Activated naive CD8-positive, alpha-beta T cell treated with anti-CD3 and anti-CD28 coated beads, Interleukin-2, amount 10 ng/mL, durations not matched to agents 7 days and 5 days (primary cell): ENCODE measurements around the gene UTP11. TPM values are rescaled to one million over a fixed set of nuclear protein-coding genes. Genes with fewer than 3 reads are reported as not detected.

ENCODE experiments used
- ATAC-seq: fragments of 150-1000 bp; cut with Tn5 transposase; one replicate; pipeline ENCODE4 v1.10.0; 2021; ENCODE audit warnings: low read depth, moderate library complexity
- POLR2A ChIA-PET: fragments of 350-600 bp; sonication (Branson Sonifier 250); formaldehyde crosslinking; loops from one replicate; lab custom pipeline; 2021; ENCODE audit warnings: antibody characterized with exemption; lab: Charles Lee
- DNase-seq: peaks from one replicate; pipeline ENCODE4 v3.0.0; 2021
- H3K27ac Mint-ChIP-seq: one replicate; pipeline ENCODE4 v1.8.0; 2022; ENCODE audit warnings: mild to moderate bottlenecking, mixed read lengths
- H3K27me3 Mint-ChIP-seq: one replicate; pipeline ENCODE4 v1.8.0; 2022; ENCODE audit warnings: mild to moderate bottlenecking, moderate library complexity, mixed read lengths
- H3K36me3 Mint-ChIP-seq: one replicate; pipeline ENCODE4 v1.8.0; 2021; ENCODE audit warnings: mild to moderate bottlenecking, mixed read lengths
- H3K4me1 Mint-ChIP-seq: one replicate; pipeline ENCODE4 v1.8.0; 2021; ENCODE audit warnings: mixed read lengths
- H3K4me3 Mint-ChIP-seq: one replicate; pipeline ENCODE4 v1.8.0; 2022; ENCODE audit warnings: mild to moderate bottlenecking, moderate library complexity, mixed read lengths
- H3K9me3 Mint-ChIP-seq: one replicate; pipeline ENCODE4 v1.8.0; 2021; ENCODE audit warnings: mixed read lengths
- total RNA-seq, 2 experiments: library from RNA; stranded (reverse); gene quantifications; one replicate each; pipeline ENCODE4 v1.2.3, GENCODE V29; 2021

UTP11 gene
- total RNA-seq, 2 experiments from 2014 or later: 27.5 to 28.8 TPM

- H3K4me1 Mint-ChIP-seq: peaks cover 4% of the 10 kb centered on the region
- no peak for DNase-seq
- H3K4me3 Mint-ChIP-seq: no peak overlapping the region
- no peaks in the 10 kb centered on the region for H3K36me3 Mint-ChIP-seq
- POLR2A ChIA-PET: no interaction called here
- no peak for ATAC-seq
- H3K27me3 Mint-ChIP-seq: peaks cover 38% of the 10 kb centered on the region
- no peaks in the 10 kb centered on the region for H3K9me3 Mint-ChIP-seq
- H3K27ac Mint-ChIP-seq: no peak overlapping the region
Observed at GRCh38 chr1:38051079-38051543, 38.6 kb downstream of the UTP11 start.

DNA sequence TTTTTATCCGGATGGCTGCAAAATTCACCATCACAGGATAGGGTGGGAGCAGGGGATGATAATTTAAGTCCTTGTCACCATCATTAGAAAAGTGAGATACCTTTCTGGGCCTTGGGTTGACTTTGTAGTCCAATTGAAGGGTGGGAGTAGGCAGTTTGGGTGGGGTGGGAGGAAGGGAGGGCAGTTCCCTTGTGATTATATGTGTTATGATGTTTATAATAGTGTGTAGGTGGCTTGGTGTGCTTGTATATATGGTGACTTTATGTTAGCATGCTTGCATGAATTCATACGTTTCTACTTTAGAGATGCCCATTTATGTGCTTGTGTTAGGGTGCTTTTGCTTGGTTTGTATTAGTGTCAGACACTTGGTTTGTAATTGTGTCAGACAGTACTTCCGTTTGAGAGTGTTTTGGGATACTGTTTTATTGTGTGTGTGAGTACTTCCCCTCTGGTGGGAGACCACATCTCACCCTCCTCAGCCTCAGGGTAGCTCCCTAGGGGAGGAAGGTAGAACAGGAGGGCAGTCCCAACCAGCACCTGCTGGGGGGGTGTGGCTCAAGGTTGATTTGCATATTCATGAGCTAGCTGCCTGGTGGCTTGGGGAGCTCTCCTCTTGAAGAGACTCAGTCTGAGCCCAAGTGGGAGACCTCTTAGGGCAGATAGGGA, 40.3 kb downstream of the UTP11 start:
- Mint-ChIP-seq H3K27me3 (peaks cover 35% of the 10 kb centered on the region), H3K9me3 (no peaks in the 10 kb centered on the region), H3K36me3 (no peaks in the 10 kb centered on the region), H3K27ac (no peak overlapping the region), H3K4me3 (no peak overlapping the region), H3K4me1 (peaks cover 4% of the 10 kb centered on the region)
- no peak for ATAC-seq
- POLR2A ChIA-PET: no interaction called here
- DNase-seq: no peak

- POLR2A ChIA-PET: no interaction called here
- no peak overlapping the region for H3K27ac Mint-ChIP-seq
- no peaks in the 10 kb centered on the region for H3K9me3 Mint-ChIP-seq
- no peaks in the 10 kb centered on the region for H3K36me3 Mint-ChIP-seq
- DNase-seq (no peak), ATAC-seq (no peak)
- H3K4me1 Mint-ChIP-seq: peaks cover 4% of the 10 kb centered on the region
- H3K4me3 Mint-ChIP-seq: no peak overlapping the region
- H3K27me3 Mint-ChIP-seq: peaks cover 32% of the 10 kb centered on the region
Observed at GRCh38 chr1:38053416-38054091, 41.0 kb downstream of the UTP11 start.

DNA sequence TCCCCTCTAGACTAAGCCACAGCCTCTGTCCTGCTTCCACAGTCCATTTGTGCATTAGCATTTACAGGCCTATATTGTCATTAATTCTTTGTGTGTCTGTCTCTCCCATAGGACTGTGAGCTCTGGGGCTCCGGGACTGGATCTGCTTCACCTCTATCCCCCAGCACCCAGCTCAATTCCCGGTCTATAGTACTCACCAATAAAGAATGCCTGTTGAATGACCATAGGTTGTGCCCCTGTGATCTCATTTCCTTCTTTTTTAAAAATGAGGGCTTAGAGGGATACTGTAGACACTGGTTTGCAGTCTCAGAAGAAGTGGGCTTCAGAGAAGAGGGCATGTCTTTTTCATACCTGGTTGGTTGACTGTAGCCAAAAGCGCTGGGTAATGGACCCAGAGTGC, 42.9 kb downstream of the UTP11 start:
- POLR2A ChIA-PET: no interaction called here
- DNase-seq (no peak), ATAC-seq (no peak)
- Mint-ChIP-seq H3K9me3 (no peaks in the 10 kb centered on the region), H3K36me3 (no peaks in the 10 kb centered on the region), H3K4me3 (no peak overlapping the region), H3K4me1 (peaks cover 4% of the 10 kb centered on the region), H3K27me3 (peaks cover 17% of the 10 kb centered on the region), H3K27ac (no peak overlapping the region)

GRCh38 chr1:38055965-38056364, 43.4 kb downstream of the UTP11 start:
- ATAC-seq (no peak), DNase-seq (no peak)
- Mint-ChIP-seq H3K36me3 (no peaks in the 10 kb centered on the region), H3K27me3 (peaks cover 17% of the 10 kb centered on the region), H3K4me1 (peaks cover 4% of the 10 kb centered on the region), H3K27ac (no peak overlapping the region), H3K4me3 (no peak overlapping the region), H3K9me3 (no peaks in the 10 kb centered on the region)
- POLR2A ChIA-PET: no interaction called here

DNA sequence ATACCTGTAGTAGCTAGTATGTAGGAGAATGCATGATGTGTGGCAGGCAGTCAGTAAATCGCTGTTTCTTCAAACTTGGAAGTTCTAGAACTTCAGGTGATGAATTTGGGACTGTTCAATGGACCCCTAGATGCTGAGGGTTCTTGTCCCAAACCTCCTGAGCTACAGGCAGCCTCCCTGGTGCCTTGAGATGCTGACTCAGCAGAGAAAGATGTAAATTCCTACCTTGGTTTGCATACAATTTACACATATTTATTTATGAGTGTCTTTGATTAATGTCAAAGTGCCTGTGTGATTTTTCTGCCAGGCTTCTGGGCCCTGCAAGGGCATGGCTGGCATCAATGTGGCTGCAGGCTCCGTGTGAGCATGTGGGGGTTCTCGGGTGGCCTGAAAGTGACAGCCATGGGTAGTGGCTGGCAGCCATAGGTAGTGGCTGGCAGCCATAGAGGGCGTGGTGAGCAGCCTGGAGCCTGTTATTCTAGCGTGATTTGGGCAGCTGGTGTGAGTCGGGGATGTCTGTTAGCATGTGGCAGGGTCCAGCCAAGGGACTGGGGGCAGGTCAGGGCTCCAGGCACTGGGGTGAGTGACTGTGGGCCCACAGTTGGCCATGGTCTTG, 47.2 kb downstream of the UTP11 start:
- ATAC-seq: no peak
- Mint-ChIP-seq H3K36me3 (no peaks in the 10 kb centered on the region), H3K9me3 (no peaks in the 10 kb centered on the region), H3K27me3 (peaks cover 15% of the 10 kb centered on the region), H3K4me3 (no peak overlapping the region), H3K4me1 (no peaks in the 10 kb centered on the region), H3K27ac (no peak overlapping the region)
- POLR2A ChIA-PET: no interaction called here
- no peak for DNase-seq

DNA sequence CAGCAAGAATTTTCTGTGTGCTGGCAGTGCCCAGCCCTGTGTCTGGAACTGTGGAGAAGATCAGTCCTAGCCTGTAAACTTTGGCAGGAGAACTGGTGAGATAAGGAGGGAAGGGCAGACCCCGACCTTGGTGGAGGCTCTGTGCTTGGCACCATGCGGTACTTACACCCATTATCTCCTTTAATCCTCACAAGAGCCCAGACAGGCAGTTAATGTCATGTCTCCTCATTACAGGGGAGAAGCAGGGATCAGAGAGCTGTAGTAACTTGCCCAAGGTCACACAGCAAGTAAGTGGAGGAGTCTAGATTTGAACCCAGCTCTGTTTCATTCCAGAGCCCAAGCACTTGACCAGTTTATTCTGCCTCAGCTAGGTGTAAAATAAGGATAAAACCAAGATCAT, 48.0 kb downstream of the UTP11 start:
- no peaks in the 10 kb centered on the region for H3K4me1 Mint-ChIP-seq
- H3K27ac Mint-ChIP-seq: no peak overlapping the region
- no peak for ATAC-seq
- no peaks in the 10 kb centered on the region for H3K36me3 Mint-ChIP-seq
- peaks cover 13% of the 10 kb centered on the region for H3K27me3 Mint-ChIP-seq
- no peak overlapping the region for H3K4me3 Mint-ChIP-seq
- no peak for DNase-seq
- no peaks in the 10 kb centered on the region for H3K9me3 Mint-ChIP-seq
- POLR2A ChIA-PET: no interaction called here

DNA sequence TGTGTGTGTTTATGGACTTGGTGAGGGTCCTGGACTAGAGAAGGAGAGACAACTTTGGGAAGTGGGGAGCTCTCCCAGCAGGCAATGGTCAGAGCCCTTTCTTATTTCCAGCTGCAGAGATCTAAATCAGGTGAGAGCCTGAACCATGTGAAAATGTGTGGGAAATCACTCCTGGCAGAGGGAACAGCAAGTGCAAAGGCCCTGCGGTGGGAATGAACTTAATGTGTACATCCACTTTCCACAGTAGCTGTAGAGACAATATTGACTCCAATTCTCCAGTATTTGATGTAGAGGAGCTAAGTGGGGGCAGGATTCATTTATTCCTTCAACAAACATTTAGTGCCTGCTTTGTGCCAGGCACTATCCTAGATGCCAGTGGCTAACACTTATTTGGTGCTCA, 48.8 kb downstream of the UTP11 start:
- no peak for DNase-seq
- POLR2A ChIA-PET: no interaction called here
- no peak for ATAC-seq
- Mint-ChIP-seq H3K4me1 (no peaks in the 10 kb centered on the region), H3K27me3 (peaks cover 8% of the 10 kb centered on the region), H3K36me3 (no peaks in the 10 kb centered on the region), H3K9me3 (no peaks in the 10 kb centered on the region), H3K27ac (no peak overlapping the region), H3K4me3 (no peak overlapping the region)

GRCh38 chr1:38061883-38062328, 49.4 kb downstream of the UTP11 start:
- Mint-ChIP-seq H3K4me1 (no peaks in the 10 kb centered on the region), H3K27ac (no peak overlapping the region), H3K4me3 (no peak overlapping the region), H3K36me3 (no peaks in the 10 kb centered on the region), H3K27me3 (peaks cover 6% of the 10 kb centered on the region), H3K9me3 (no peaks in the 10 kb centered on the region)
- DNase-seq (no peak), ATAC-seq (no peak)
- POLR2A ChIA-PET: no interaction called here

DNA sequence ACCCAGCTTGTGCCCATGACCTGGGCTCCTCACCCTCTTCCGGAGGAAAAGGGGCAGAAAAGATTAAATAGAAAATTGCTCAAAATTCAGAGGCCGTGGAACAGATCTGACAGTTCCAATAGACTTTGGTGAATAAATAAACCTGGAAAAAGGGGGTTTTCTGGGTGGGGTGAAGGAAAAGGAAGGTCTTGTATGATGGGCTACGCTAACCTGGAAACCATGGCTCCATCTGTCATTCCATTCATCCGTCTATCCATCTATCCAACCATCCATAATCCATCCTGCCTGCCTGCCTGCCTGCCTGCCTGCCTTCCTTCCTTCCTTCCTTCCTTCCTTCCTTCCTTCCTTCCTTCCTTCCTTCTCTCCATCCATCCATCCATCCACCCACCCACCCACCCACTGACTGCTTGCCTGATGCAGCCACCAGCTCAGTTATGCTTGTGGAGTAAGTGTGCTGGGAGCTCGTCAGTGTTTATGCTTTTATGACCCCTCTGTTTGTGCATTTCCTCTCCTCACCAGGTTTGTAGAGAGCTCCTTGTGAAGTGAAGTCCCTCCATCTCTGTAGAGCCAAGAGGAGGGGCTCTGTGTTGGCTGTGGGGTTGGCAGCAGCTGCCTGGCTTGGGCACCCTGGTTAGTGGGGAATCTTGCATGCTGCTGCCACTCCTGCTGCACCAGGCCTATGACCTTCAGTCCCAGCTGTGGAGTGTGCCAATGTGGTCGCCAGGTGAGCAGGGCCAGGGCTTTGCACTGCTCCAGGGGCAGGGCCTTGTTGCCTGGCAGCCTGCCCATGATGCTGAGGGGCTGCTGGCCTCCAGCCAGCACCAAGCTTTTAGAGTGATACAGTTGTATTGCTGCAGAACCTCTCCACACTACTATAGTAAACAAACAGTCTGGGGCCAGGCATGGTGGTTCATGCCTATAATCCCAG, 50.1 kb downstream of the UTP11 start:
- Mint-ChIP-seq H3K36me3 (no peaks in the 10 kb centered on the region), H3K27me3 (peaks cover 11% of the 10 kb centered on the region), H3K4me1 (no peaks in the 10 kb centered on the region), H3K4me3 (no peak overlapping the region), H3K9me3 (no peaks in the 10 kb centered on the region), H3K27ac (no peak overlapping the region)
- DNase-seq (no peak), ATAC-seq (no peak)
- POLR2A ChIA-PET: no interaction called here

DNA sequence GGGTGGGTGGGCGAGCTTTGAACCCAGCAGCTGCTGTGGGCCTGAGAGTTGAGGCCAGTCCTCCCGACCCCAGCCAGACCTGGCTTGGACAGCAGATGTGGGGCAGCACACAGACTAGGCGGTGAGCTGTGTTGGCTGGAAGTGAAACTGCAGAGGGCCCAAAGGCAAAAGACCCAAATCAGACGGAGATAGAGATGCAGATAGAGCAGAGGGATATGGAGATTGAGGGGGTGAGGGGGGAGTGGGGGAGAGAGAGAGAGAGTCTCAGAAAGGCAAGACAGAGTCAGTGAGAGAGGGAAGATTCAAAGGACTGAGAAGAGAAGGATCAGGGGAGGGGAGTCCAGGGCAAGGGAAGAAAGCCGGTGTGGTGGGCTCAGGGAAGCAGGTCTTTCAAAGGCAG, 51.1 kb downstream of the UTP11 start:
- Mint-ChIP-seq H3K27ac (no peak overlapping the region), H3K4me3 (no peak overlapping the region), H3K4me1 (no peaks in the 10 kb centered on the region), H3K9me3 (no peaks in the 10 kb centered on the region), H3K27me3 (peaks cover 14% of the 10 kb centered on the region), H3K36me3 (no peaks in the 10 kb centered on the region)
- POLR2A ChIA-PET: no interaction called here
- ATAC-seq: no peak
- no peak for DNase-seq

- POLR2A ChIA-PET: no interaction called here
- H3K36me3 Mint-ChIP-seq: no peaks in the 10 kb centered on the region
Observed at GRCh38 chr1:38064197-38064903, 51.8 kb downstream of the UTP11 start.

More at GRCh38 chr1:38064197-38064903, 51.8 kb downstream of the UTP11 start:
- Mint-ChIP-seq H3K27ac (no peak overlapping the region), H3K4me1 (no peaks in the 10 kb centered on the region), H3K9me3 (no peaks in the 10 kb centered on the region), H3K4me3 (no peak overlapping the region), H3K27me3 (peaks cover 18% of the 10 kb centered on the region)
- DNase-seq (no peak), ATAC-seq (no peak)
